Activated gamma-delta T cell treated with Interleukin-2 at 50 U/mL for 16 hours (primary cell): ENCODE results near the gene ATP11C.
"Not testable (repeated sequence)": the region's sequence is repeated elsewhere in the genome, so short reads cannot be mapped to it uniquely, and the experiment has no call there.

Experiments used
- DNase-seq: peaks from one replicate; pipeline ENCODE4 v3.0.0-alpha.2; 2020

Gene ATP11C

DNA sequence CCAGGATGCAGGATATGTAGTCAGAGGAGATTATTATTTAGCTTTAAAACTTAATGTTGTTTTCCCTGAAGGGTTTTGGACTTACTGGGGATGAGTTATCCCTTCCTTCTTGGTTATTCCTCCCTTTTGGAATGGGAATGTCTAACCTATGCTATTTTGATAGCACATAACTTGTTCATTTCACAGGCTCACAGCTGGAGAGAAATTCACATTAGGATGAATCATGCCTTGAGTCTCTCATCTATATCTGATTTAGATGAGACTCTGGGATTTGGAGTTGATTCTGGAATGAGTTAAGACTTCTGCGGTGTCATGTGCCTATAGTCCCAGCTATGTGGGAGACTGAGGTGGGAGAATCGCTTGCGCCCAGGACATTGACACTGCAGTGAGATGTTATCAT lies 81.1 kb downstream of the ATP11C start:
- no peak for DNase-seq

DNA sequence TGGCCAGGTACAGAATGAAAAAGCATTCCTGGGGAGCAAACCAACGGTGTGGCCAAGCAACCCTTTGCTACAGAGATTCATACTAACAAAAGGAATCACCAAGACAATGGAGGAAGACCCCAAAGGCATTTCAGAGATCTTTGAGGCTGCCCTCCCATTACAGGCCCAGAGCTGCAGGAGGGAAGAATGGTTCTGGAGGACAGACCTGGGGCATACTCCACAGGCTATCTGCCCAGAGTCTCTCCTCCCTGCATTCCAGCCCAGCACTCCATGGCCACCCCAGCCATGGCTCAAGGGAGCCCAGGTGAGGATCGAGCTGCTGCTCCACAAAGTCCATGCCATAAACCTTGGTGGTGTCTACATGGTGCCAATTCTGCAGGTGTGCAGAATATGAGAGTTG lies 81.9 kb downstream of the ATP11C start:
- no peak for DNase-seq

DNA sequence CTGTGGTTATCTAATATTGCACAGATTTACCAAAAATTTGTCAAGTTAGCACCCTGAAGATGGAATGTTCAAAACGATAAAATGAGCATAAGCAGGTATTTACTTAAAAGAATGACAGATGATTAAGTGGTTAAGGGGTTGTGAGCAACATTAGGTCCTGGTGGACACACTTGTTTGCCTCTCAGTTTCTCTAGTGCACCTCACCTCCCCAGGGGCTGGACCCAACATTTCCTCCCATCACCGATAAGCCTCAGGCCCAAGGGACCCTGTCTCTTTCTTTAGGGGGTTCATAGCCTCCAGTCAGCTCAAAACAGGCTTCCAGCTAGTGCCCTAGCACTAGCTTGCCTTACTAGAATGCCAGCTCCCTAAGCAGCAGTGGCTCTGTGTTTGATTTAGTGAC lies 88.0 kb downstream of the ATP11C start:
- no peak for DNase-seq

GRCh38 chrX:139844163-139844562 lies 88.7 kb downstream of the ATP11C start:
- DNase-seq: no peak

GRCh38 chrX:139842326-139843185 lies 90.3 kb downstream of the ATP11C start:
- DNase-seq: no peak

DNA sequence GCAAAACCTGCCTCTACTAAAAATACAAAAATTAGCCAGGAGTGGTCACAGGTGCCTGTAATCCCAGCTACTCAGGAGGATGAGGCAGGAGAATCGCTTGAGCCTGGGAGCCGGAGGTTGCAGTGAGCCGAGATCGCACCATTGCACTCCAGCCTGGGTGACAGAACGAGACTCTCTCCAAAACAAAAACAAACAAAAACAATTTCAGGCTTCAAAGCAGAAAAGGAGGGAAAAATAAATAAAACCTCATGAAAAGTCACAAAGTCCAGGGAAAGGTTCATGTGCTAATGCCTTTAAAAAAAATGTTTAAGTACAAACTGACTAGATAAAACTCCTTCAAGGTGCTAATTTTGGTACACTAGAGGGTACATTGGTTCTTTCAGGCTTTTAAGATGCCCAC lies 96.5 kb downstream of the ATP11C start:
- not testable (repeated sequence) for DNase-seq

DNA sequence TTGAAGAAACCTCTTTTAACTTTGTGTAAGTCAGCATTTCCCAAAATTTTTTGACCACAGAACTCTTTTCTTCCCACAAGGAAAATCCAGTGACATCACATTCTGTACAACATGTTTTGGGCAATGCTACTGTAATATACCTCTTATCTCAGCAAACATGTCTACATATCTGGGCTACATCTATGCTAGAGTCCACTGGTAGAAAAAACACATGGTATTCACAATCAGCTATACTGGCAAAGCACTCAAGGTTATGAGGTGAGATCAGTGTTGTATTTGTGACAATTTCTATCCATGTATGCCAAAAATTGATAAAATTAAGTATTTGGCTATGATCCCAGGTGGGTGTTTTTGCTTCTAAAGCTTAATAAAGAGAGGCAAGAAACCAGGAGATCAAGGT lies 98.0 kb downstream of the ATP11C start:
- DNase-seq: no peak

DNA sequence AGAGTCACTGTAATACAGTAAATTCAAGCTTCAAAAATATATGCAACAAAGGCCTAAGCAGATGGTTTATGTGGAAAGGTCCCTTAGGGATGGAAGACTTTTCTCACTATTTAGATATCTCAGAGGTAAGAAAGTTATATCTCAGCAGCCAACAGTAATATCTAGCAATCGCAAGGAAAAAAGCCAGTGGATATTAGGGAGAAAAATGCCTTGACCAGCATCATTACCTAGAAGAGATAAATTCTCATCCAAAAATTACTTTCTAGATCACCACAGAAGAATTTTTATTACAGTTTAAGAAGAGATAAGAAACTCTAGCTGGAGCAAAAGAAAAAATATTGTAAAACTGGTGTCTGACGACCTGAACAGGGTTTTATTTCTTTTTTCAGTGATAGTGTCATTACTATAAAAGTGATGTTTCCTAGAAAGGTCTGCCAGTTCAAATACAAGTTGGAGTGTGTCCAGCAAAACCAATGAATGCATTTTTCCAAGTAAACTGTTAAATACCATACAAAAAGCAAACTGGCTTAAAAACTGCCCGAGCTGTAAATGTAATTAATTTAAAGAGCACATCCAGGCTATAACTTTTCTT lies 100.0 kb downstream of the ATP11C start:
- DNase-seq: no peak

DNA sequence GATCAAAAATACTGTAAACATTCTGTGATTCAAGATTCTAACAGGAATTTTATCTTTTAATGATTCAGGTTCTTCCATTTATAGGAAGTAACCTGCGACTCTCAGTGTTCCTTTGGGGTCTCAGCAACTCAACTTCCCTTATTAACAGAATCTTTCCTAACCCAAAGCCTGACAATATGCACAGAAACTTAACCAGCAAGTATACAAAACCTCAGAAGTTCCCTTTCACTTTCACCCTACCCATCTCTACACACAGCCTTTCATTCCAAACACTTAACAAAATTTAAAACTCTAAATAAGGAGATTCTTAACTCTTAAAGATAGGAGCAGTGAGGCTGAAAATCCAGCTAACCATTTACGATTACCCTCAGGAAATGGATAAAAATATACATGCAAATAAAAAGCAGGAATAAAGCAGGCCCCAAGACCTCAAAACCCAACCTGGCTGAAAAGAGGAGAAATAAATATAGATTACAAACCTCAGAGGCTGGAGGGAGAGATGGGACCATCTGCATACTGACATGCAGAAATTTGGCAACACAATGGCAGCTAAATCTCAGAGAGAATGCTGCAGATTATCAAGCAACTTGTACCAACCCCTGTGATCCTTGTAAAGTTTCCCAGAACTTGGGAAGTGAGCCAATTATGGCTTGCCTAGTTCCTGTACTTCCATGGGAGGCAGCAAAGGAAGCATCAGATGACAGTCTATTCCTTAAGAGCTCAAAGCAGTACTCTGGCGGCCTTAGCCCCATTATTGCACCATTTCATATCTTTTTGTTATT lies 101.0 kb downstream of the ATP11C start:
- no peak for DNase-seq

DNA sequence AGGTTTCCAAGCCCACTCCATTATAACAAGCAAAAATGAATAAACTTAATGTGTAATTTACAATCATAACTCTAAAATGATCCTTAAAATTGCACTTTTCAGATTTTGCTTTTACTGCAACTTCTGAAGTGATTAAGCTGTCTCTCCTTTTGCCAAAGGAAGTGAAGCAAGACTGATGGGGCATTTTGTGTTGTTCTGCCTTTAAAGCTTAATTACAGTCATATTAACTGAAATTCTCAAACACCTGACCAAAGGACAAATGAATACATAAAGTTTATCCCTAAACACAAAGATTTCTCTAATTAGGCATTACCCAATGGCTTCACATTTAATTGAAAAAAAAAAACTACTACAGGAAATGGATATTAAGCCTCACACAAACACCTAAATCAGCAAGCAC lies 101.8 kb downstream of the ATP11C start:
- DNase-seq: no peak

- DNase-seq: no peak
These were observed 104.0 kb downstream of the ATP11C start for GRCh38 chrX:139828830-139829229.

GRCh38 chrX:139828033-139828432 lies 104.8 kb downstream of the ATP11C start:
- no peak for DNase-seq

GRCh38 chrX:139826065-139827044 lies 106.5 kb downstream of the ATP11C start:
- DNase-seq: no peak

DNA sequence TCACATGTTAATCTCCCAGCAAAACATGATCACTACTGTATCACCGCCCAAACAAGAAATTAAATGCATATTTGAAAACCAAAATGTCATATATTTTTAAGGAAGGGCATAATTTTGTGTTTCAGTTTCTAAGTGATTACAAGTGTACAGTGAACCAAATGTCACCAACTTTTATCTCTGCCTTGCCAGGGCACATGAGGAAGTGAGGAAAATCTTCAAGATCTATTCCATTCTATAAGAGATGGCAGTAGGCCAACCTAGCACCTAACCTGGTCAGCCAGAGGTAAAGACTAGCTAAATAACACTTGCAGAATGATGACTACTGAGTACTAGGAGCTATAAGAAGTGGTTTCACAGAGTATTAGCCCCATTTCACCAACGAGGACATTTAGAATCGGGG lies 107.2 kb downstream of the ATP11C start:
- DNase-seq: no peak

- DNase-seq: no peak
These were observed 109.0 kb downstream of the ATP11C start for GRCh38 chrX:139823806-139824205.

DNA sequence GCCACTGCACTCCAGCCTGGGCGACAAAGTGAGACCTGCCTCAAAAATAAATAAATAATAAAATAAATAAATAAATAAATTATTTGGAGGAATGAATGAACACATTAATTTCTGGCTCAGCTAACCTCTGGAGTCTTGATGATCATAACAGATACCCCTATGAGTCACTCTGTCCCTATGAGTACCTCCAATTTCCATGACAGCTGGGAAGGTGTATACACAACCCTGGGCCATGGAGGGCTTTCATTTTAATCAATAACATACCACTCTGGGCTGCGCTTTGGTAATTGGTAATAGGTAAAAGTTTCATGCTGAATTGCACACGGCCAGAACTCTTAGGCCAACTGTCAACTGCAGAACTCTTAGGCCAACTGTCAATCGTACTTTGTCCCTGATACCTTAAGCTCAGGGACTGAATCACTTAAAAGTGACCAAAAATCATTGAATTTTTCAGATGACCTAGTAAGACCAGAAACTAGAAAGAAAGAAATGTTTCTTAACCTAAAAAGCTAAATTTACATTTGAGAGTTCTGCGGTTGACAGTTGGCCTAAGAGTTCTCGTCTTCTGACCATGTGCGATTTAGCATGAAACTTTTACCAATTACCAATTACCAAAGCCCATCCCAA lies 112.4 kb downstream of the ATP11C start:
- DNase-seq: no peak

GRCh38 chrX:139816204-139816603 lies 116.6 kb downstream of the ATP11C start:
- DNase-seq: no peak

GRCh38 chrX:139815771-139816170 lies 117.1 kb downstream of the ATP11C start:
- DNase-seq: no peak

GRCh38 chrX:139811942-139812629 lies 120.8 kb downstream of the ATP11C start:
- no peak for DNase-seq

GRCh38 chrX:139804482-139804881 lies 128.4 kb downstream of the ATP11C start:
- DNase-seq: no peak

- no peak for DNase-seq
These were observed 129.6 kb downstream of the ATP11C start for GRCh38 chrX:139803224-139803623.
